OCI-LY1 (cell line): ENCODE measurements around the gene VSIG8.

ENCODE experiments used
- H2AFZ ChIP-seq: fragments of 200-600 bp; sonication (generic), shearing (Covaris generic); 2 replicates; pipeline ENCODE4 v1.6.0; 2014; ENCODE audit warnings: antibody characterized with exemption, mild to moderate bottlenecking, low read length
- H3F3A ChIP-seq: fragments of 200-600 bp; sonication (generic), shearing (Covaris generic); 2 replicates; pipeline ENCODE4 v1.6.0; 2014; ENCODE audit warnings: mild to moderate bottlenecking, antibody characterized with exemption, low read length, moderate library complexity; ENCODE audit not compliant: insufficient read depth
- H3K27ac ChIP-seq: fragments of 200-600 bp; sonication (generic); 2 replicates; pipeline ENCODE4 v1.5.1; 2014; ENCODE audit warnings: low read length, mixed run types, mild to moderate bottlenecking, low read depth; ENCODE audit not compliant: poor library complexity, severe bottlenecking
- H3K27me3 ChIP-seq: fragments of 200-600 bp; sonication (generic); 2 replicates; pipeline ENCODE4 v1.6.0; 2014; ENCODE audit warnings: antibody characterized with exemption, mild to moderate bottlenecking, low read length, moderate library complexity; ENCODE audit not compliant: insufficient read depth
- H3K36me3 ChIP-seq: fragments of 200-600 bp; sonication (generic); 2 replicates; pipeline ENCODE4 v1.6.1; 2014; ENCODE audit warnings: mild to moderate bottlenecking, antibody characterized with exemption, low read length, moderate library complexity, mixed read lengths; ENCODE audit not compliant: insufficient read depth
- H3K4me1 ChIP-seq: fragments of 200-600 bp; sonication (generic); 2 replicates; pipeline ENCODE4 v1.5.1; 2014; ENCODE audit warnings: mild to moderate bottlenecking, low read length, moderate library complexity; ENCODE audit not compliant: insufficient read depth, severe bottlenecking
- H3K4me2 ChIP-seq: fragments of 200-600 bp; sonication (generic), shearing (Covaris generic); 2 replicates; pipeline ENCODE4 v1.6.1; 2014; ENCODE audit warnings: low read length
- H3K4me3 ChIP-seq: fragments of 200-600 bp; sonication (generic); 2 replicates; pipeline ENCODE4 v1.5.1; 2014; ENCODE audit warnings: low read length, low read depth, mild to moderate bottlenecking, mixed read lengths; ENCODE audit not compliant: poor library complexity, severe bottlenecking
- H3K79me2 ChIP-seq: fragments of 200-600 bp; shearing (Covaris generic); 2 replicates; pipeline ENCODE4 v1.6.1; 2016; ENCODE audit warnings: mixed run types, low read length, mixed read lengths; ENCODE audit not compliant: insufficient read depth
- H3K9ac ChIP-seq: fragments of 200-600 bp; sonication (generic), shearing (Covaris generic); 2 replicates; pipeline ENCODE4 v1.6.1; 2014; ENCODE audit warnings: mild to moderate bottlenecking, low read length, mixed read lengths
- H3K9me2 ChIP-seq: fragments of 200-600 bp; sonication (generic), shearing (Covaris generic); 2 replicates; pipeline ENCODE4 v1.6.1; 2014; ENCODE audit warnings: low read depth, mild to moderate bottlenecking, low read length, mixed read lengths
- H3K9me3 ChIP-seq: fragments of 200-600 bp; shearing (Covaris generic); 2 replicates; pipeline ENCODE4 v1.6.1; 2014; ENCODE audit warnings: low read length, mixed read lengths
- H4K20me1 ChIP-seq: fragments of 200-600 bp; sonication (generic), shearing (Covaris generic); 2 replicates; pipeline ENCODE4 v1.6.0; 2016; ENCODE audit warnings: mild to moderate bottlenecking, low read length; ENCODE audit not compliant: insufficient read depth
- CTCF ChIP-seq: fragments of 200-600 bp; sonication (generic), shearing (Covaris generic); IDR thresholded peaks from 2 replicates; pipeline ENCODE4 v1.5.1; 2017; ENCODE audit warnings: mild to moderate bottlenecking, antibody characterized with exemption, low read length, moderate library complexity, mixed read lengths
- EZH2 ChIP-seq: fragments of 200-600 bp; sonication (generic), shearing (Covaris generic); IDR thresholded peaks from 2 replicates; pipeline ENCODE4 v1.8.0; 2017; ENCODE audit warnings: borderline replicate concordance, mixed run types, mild to moderate bottlenecking, antibody characterized with exemption, low read length, moderate library complexity, mixed read lengths

The VSIG8 gene

GRCh38 chr1:159868766-159869165 is 6.3 kb upstream of the VSIG8 start:
- Histone ChIP-seq H4K20me1 (no peaks in the 10 kb centered on the region), H3K4me1 (no peaks in the 10 kb centered on the region), H3K4me2 (no peak overlapping the region), H3K9me3 (no peaks in the 10 kb centered on the region), H3K4me3 (no peak overlapping the region), H3K36me3 (no peaks in the 10 kb centered on the region), H3F3A (no peaks in the 10 kb centered on the region), H3K27me3 (no peaks in the 10 kb centered on the region; the same call in 1 of the 2 replicates), H3K27ac (no peak overlapping the region), H3K9ac (no peak overlapping the region), H2AFZ (no peak overlapping the region), H3K79me2 (no peaks in the 10 kb centered on the region), H3K9me2 (no peaks in the 10 kb centered on the region)
- no peak for TF ChIP-seq EZH2
- TF ChIP-seq CTCF = no peak

GRCh38 chr1:159867664-159868026 is 5.2 kb upstream of the VSIG8 start:
- Histone ChIP-seq H3K4me2 (no peak overlapping the region), H3K9ac (no peak overlapping the region), H3K4me3 (no peak overlapping the region), H2AFZ (no peak overlapping the region), H3K9me3 (no peaks in the 10 kb centered on the region), H3K9me2 (no peaks in the 10 kb centered on the region), H3K4me1 (no peaks in the 10 kb centered on the region), H3K27me3 (no peaks in the 10 kb centered on the region; the same call in 1 of the 2 replicates), H4K20me1 (no peaks in the 10 kb centered on the region), H3K27ac (no peak overlapping the region), H3K79me2 (no peaks in the 10 kb centered on the region), H3F3A (no peaks in the 10 kb centered on the region), H3K36me3 (no peaks in the 10 kb centered on the region)
- TF ChIP-seq EZH2 = no peak
- no peak for TF ChIP-seq CTCF

- Histone ChIP-seq H3F3A (no peaks in the 10 kb centered on the region), H4K20me1 (no peaks in the 10 kb centered on the region), H3K4me1 (no peaks in the 10 kb centered on the region), H3K4me3 (no peak overlapping the region), H3K9me2 (no peaks in the 10 kb centered on the region), H2AFZ (no peak overlapping the region), H3K9ac (no peak overlapping the region), H3K9me3 (no peaks in the 10 kb centered on the region), H3K4me2 (no peak overlapping the region), H3K27ac (no peak overlapping the region), H3K36me3 (no peaks in the 10 kb centered on the region), H3K79me2 (no peaks in the 10 kb centered on the region), H3K27me3 (no peaks in the 10 kb centered on the region; the same call in 1 of the 2 replicates)
- TF ChIP-seq EZH2 = no peak
- TF ChIP-seq CTCF = no peak
Observed at GRCh38 chr1:159866905-159867663, 4.6 kb upstream of the VSIG8 start.
